Epithelial cell of proximal tubule (primary cell): ENCODE measurements around the gene ZBED4. TPM values are rescaled to one million over a fixed set of nuclear protein-coding genes. Genes with fewer than 3 reads are reported as not detected.

Experiments
- DNase-seq: peaks from one replicate; pipeline ENCODE4 v3.0.0-alpha.2; 2011; ENCODE audit warnings: low read depth
- H3K4me3 ChIP-seq: 2 replicates; pipeline ENCODE4 v1.5.1; 2011; ENCODE audit warnings: low read depth, mild to moderate bottlenecking, low read length
- CTCF ChIP-seq: conservative IDR thresholded peaks from 2 replicates; pipeline ENCODE4 v1.5.1; 2012; ENCODE audit warnings: low read depth, mild to moderate bottlenecking, low read length
- total RNA-seq: library from RNA; depleted of rRNA; stranded (reverse); fragments of >200 nt; gene quantifications from 2 replicates; pipeline ENCODE4 v1.2.3, GENCODE V29; 2015

Gene ZBED4
- total RNA-seq, 1 donor from 2014 or later = 14.5 TPM

GRCh38 chr22:49907807-49908206, 54.2 kb downstream of the ZBED4 start:
- DNase-seq = no peak
- no peak for TF ChIP-seq CTCF
- H3K4me3 ChIP-seq = no peak overlapping the region

GRCh38 chr22:49909476-49910205, 56.0 kb downstream of the ZBED4 start:
- TF ChIP-seq CTCF = no peak
- no peak overlapping the region for H3K4me3 ChIP-seq
- no peak for DNase-seq

GRCh38 chr22:49910229-49911155, 56.8 kb downstream of the ZBED4 start:
- DNase-seq = no peak
- TF ChIP-seq CTCF = no peak
- H3K4me3 ChIP-seq = no peak overlapping the region

GRCh38 chr22:49911881-49912625, 58.4 kb downstream of the ZBED4 start:
- TF ChIP-seq CTCF = no peak
- no peak for DNase-seq
- no peak overlapping the region for H3K4me3 ChIP-seq

- no peak for TF ChIP-seq CTCF
- DNase-seq = no peak
- no peak overlapping the region for H3K4me3 ChIP-seq
These were observed 59.4 kb downstream of the ZBED4 start for GRCh38 chr22:49913026-49913425.

GRCh38 chr22:49913446-49913845, 59.8 kb downstream of the ZBED4 start:
- no peak for TF ChIP-seq CTCF
- DNase-seq = no peak

More at GRCh38 chr22:49913446-49913845, 59.8 kb downstream of the ZBED4 start:
- no peak overlapping the region for H3K4me3 ChIP-seq
